ENCODE results near the gene RAPGEF5. TPM values are rescaled to one million over a fixed set of nuclear protein-coding genes. Genes with fewer than 3 reads are reported as not detected.
A peak's percentile ranks its signal among the peaks of the same experiment; 100 is the strongest.

Gene RAPGEF5
- total and polyA plus RNA-seq, 10 donors: 10.2 to 335 (median 184) TPM

GRCh38 chr7:22127835-22128527 is 229.0 kb downstream of the RAPGEF5 start:
- peaks cover 0 to 90% (median 10%) of the 10 kb centered on the region in 6 donors for H3K36me3 ChIP-seq
- TF ChIP-seq POLR2AphosphoS5 (IDR thresholded peaks at IDR 0.05) (peak in 1 of 3 donors; percentile 30), POLR2A (IDR thresholded peaks at IDR 0.05) (no peak)
- peak overlapping the region in 3 of 8 donors; percentile 9 to 29 (median 23) for H3K27ac ChIP-seq
- DNase-seq: no peak
- no peaks in the 10 kb centered on the region for H3K9me3 ChIP-seq
- no peaks in the 10 kb centered on the region for H3K27me3 ChIP-seq (replicated peaks in 1 of 7)
- H3K4me3 ChIP-seq: no peak overlapping the region
- intact Hi-C loops (cut with DNase I; ENCODE audit: low total_unique reads): no loop called here
- WGBS, 5 donors: 58 to 73% (median 71%) methylated on average over 6 of the region's 6 CpGs
- H3K4me1 ChIP-seq: peaks cover 0 to 48% (median 8%) of the 10 kb centered on the region in 6 donors

- WGBS, 5 donors: 75 to 82% (median 77%) methylated on average over 6 of the region's 6 CpGs
- Histone ChIP-seq H3K4me1 (peaks cover 4 to 56% (median 14%) of the 10 kb centered on the region in 6 donors), H3K27me3 (replicated peaks in 1 of 7) (no peaks in the 10 kb centered on the region), H3K27ac (peak overlapping the region in 2 of 8 donors; percentile 16 to 23), H3K36me3 (peaks cover 0 to 100% (median 16%) of the 10 kb centered on the region in 6 donors), H3K9me3 (no peaks in the 10 kb centered on the region), H3K4me3 (no peak overlapping the region)
- TF ChIP-seq POLR2A (IDR thresholded peaks at IDR 0.05) (no peak), POLR2AphosphoS5 (IDR thresholded peaks at IDR 0.05) (no peak), CTCF (IDR thresholded peaks at IDR 0.05 in 8 of 11, conservative IDR thresholded peaks at IDR 0.05 in 3 of 11) (no peak)
- intact Hi-C loops (cut with DNase I; ENCODE audit: low total_unique reads): no loop called here
- no peak for DNase-seq
Observed at GRCh38 chr7:22125436-22125835, 231.5 kb downstream of the RAPGEF5 start.

- intact Hi-C loops (cut with DNase I; ENCODE audit: low total_unique reads): no loop called here
- Histone ChIP-seq H3K4me3 (no peak overlapping the region), H3K27ac (peak overlapping the region in 2 of 8 donors; percentile 16 to 23), H3K27me3 (replicated peaks in 1 of 7) (no peaks in the 10 kb centered on the region), H3K36me3 (peaks cover 0 to 100% (median 17%) of the 10 kb centered on the region in 6 donors), H3K9me3 (no peaks in the 10 kb centered on the region), H3K4me1 (peaks cover 4 to 51% (median 14%) of the 10 kb centered on the region in 6 donors)
- no peak for TF ChIP-seq POLR2AphosphoS5 (IDR thresholded peaks at IDR 0.05)
- no peak for TF ChIP-seq CTCF (IDR thresholded peaks at IDR 0.05 in 8 of 11, conservative IDR thresholded peaks at IDR 0.05 in 3 of 11)
- no peak for TF ChIP-seq POLR2A (IDR thresholded peaks at IDR 0.05)
- DNase-seq: no peak
- 62 to 83% (median 79%) methylated on average over 3 of the region's 3 CpGs for WGBS, 5 donors
Observed at GRCh38 chr7:22124941-22125340, 232.0 kb downstream of the RAPGEF5 start.

- Histone ChIP-seq H3K36me3 (peaks cover 0 to 100% (median 17%) of the 10 kb centered on the region in 6 donors), H3K4me1 (peaks cover 0 to 41% (median 11%) of the 10 kb centered on the region in 6 donors), H3K4me3 (no peak overlapping the region), H3K27me3 (replicated peaks in 1 of 7) (no peaks in the 10 kb centered on the region), H3K9me3 (no peaks in the 10 kb centered on the region), H3K27ac (no peak overlapping the region)
- intact Hi-C loops (cut with DNase I; ENCODE audit: low total_unique reads): no loop called here
- WGBS, 5 donors: 35 to 46% (median 40%) methylated on average over 5 of the region's 5 CpGs
- DNase-seq: no peak
- TF ChIP-seq CTCF (IDR thresholded peaks at IDR 0.05 in 8 of 11, conservative IDR thresholded peaks at IDR 0.05 in 3 of 11) (no peak), POLR2AphosphoS5 (IDR thresholded peaks at IDR 0.05) (peak in 2 of 3 donors; percentile 27 to 47), POLR2A (IDR thresholded peaks at IDR 0.05) (no peak)
Observed at GRCh38 chr7:22123139-22123538, 233.8 kb downstream of the RAPGEF5 start.
